K562 (cell line): ENCODE data around the gene NCF2. TPM values are rescaled to one million over a fixed set of nuclear protein-coding genes. Genes with fewer than 3 reads are reported as not detected.
A peak's percentile ranks its signal among the peaks of the same experiment; 100 is the strongest.

Experiments used
- BACH1 ChIP-seq: fragments of 200-800 bp; sonication (Bioruptor generic); IDR thresholded peaks from 2 replicates; pipeline ENCODE4 v1.6.1; 2016; ENCODE audit warnings: missing genetic modification characterization, missing compliant biosample characterization
- CREB1 ChIP-seq, 2 experiments: sonication (generic) in 1 of 2; formaldehyde crosslinking in 1 of 2; IDR thresholded peaks; 2 replicates each; pipeline versions ENCODE4 v1.6.1 to v1.8.0; 2012 to 2022; ENCODE audit warnings: inconsistent platforms in 1 of 2, mild to moderate bottlenecking in 1 of 2, missing genetic modification reagents in 1 of 2, moderate library complexity in 1 of 2
- E2F4 ChIP-seq: sonication (generic); formaldehyde crosslinking; IDR thresholded peaks from 2 replicates; pipeline ENCODE4 v1.8.0; 2022; ENCODE audit warnings: mild to moderate bottlenecking, low read depth, missing genetic modification reagents
- FOSL1 ChIP-seq: fragments of 200-800 bp; sonication (Bioruptor generic); conservative IDR thresholded peaks from 2 replicates; pipeline ENCODE4 v1.6.1; 2016; ENCODE audit warnings: missing genetic modification characterization, missing compliant biosample characterization
- HOXB6 ChIP-seq: fragments of 250-450 bp; sonication (Bioruptor Pico); IDR thresholded peaks from 2 replicates; pipeline ENCODE4 v1.5.1; 2022; ENCODE audit warnings: mild to moderate bottlenecking, borderline replicate concordance
- NFE2 ChIP-seq: IDR thresholded peaks from 2 replicates; pipeline ENCODE4 v1.6.1; 2014; ENCODE audit warnings: antibody characterized with exemption, low read depth
- NFRKB ChIP-seq: fragments of 450-650 bp; IDR thresholded peaks from 2 replicates; pipeline ENCODE4 v1.6.1; 2016; ENCODE audit warnings: low read depth
- NR1H2 ChIP-seq: sonication (generic); formaldehyde crosslinking; IDR thresholded peaks from 2 replicates; pipeline ENCODE4 v1.4.0; 2020; ENCODE audit warnings: mild to moderate bottlenecking, missing genetic modification reagents
- PHB ChIP-seq: fragments of 250-450 bp; sonication (Bioruptor Pico); IDR thresholded peaks from 2 replicates; pipeline ENCODE4 v1.5.0; 2021
- PHF8 ChIP-seq: fragments of 200-600 bp; sonication (generic); IDR thresholded peaks from 2 replicates; pipeline ENCODE4 v1.6.1; 2012; ENCODE audit warnings: mixed run types, mild to moderate bottlenecking, inconsistent platforms, low read length, moderate library complexity, borderline replicate concordance
- PKNOX1 ChIP-seq: fragments of 450-650 bp; IDR thresholded peaks from 2 replicates; pipeline ENCODE4 v1.6.1; 2016
- RBM17 ChIP-seq: fragments of 200-400 bp; formaldehyde crosslinking; IDR thresholded peaks from 2 replicates; pipeline ENCODE4 v1.6.1; 2017; ENCODE audit warnings: low read depth, mild to moderate bottlenecking, low read length, borderline replicate concordance
- RNF2 ChIP-seq: sonication (generic); IDR thresholded peaks from 2 replicates; pipeline ENCODE4 v1.6.1; 2016
- SETDB1 ChIP-seq: IDR thresholded peaks from one replicate; pipeline ENCODE4 v1.6.1; 2012; ENCODE audit warnings: low read length, control low read depth, inconsistent platforms
- SMAD4 ChIP-seq: fragments of 250-450 bp; sonication (Bioruptor Pico); conservative IDR thresholded peaks from 2 replicates; pipeline ENCODE4 v1.8.0; 2021; ENCODE audit warnings: inconsistent platforms, mild to moderate bottlenecking, moderate library complexity
- SRSF3 ChIP-seq: fragments of 200-400 bp; formaldehyde crosslinking; IDR thresholded peaks from 2 replicates; pipeline ENCODE4 v1.6.1; 2016; ENCODE audit warnings: mild to moderate bottlenecking, low read length, moderate library complexity; ENCODE audit not compliant: insufficient read depth
- STAT5A ChIP-seq: IDR thresholded peaks from 2 replicates; pipeline ENCODE4 v1.6.1; 2012; ENCODE audit warnings: low read length, inconsistent platforms, borderline replicate concordance
- TOE1 ChIP-seq, 2 experiments: fragments of 450-650 bp in 1 of 2; sonication (generic) in 1 of 2; formaldehyde crosslinking in 1 of 2; IDR thresholded peaks; 2 replicates each; pipeline versions ENCODE4 v1.7.1 to v1.8.0; 2016 to 2022; ENCODE audit warnings: borderline replicate concordance in 2 of 2, mild to moderate bottlenecking in 2 of 2, antibody characterized with exemption in 1 of 2, inconsistent platforms in 1 of 2, low read depth in 1 of 2, missing genetic modification reagents in 1 of 2, moderate library complexity in 1 of 2
- ZFP36 ChIP-seq: fragments of 150-350 bp; IDR thresholded peaks from 2 replicates; pipeline ENCODE4 v1.6.1; 2018; ENCODE audit warnings: low read length, low read depth; ENCODE audit not compliant: partially characterized antibody
- ZNF174 ChIP-seq: fragments of 250-450 bp; sonication (Bioruptor Pico); IDR thresholded peaks from 2 replicates; pipeline ENCODE4 v1.4.0; 2020; ENCODE audit warnings: mild to moderate bottlenecking
- ZNF431 ChIP-seq: sonication (generic); formaldehyde crosslinking; IDR thresholded peaks from 2 replicates; pipeline ENCODE4 v1.8.0; 2022; ENCODE audit warnings: mild to moderate bottlenecking, missing genetic modification reagents
- ZNF449 ChIP-seq: fragments of 250-450 bp; sonication (Bioruptor Pico); IDR thresholded peaks from 2 replicates; pipeline ENCODE4 v1.8.0; 2022; ENCODE audit warnings: moderate library complexity, mild to moderate bottlenecking, inconsistent platforms
- ZNF77 ChIP-seq: fragments of 250-450 bp; sonication (Bioruptor Pico); IDR thresholded peaks from 2 replicates; pipeline ENCODE4 v1.5.0; 2020
- polyA plus RNA-seq, 8 experiments: library from polyadenylated mRNA; depleted of rRNA in 4 of 8; stranded (reverse) in 5 of 8; unstranded in 3 of 8; fragments of >200 nt; fragmentation: Nextera tagmentation in 2 of 8; fragmentation: Illumina TruSeq in 1 of 8; extraction: Ambion mirVana in 2 of 8; extraction: Trizol in 1 of 8; gene quantifications; 2 replicates each; pipeline versions ENCODE4 v1.2.1 to v1.2.3, GENCODE V29; 2011 to 2014; ENCODE audit warnings: inconsistent platforms in 1 of 8, missing spikeins in 1 of 8
- total RNA-seq, 7 experiments: library from RNA; depleted of rRNA in 6 of 7; stranded (reverse); fragments of >200 nt in 6 of 7; fragmentation: Illumina TruSeq in 2 of 7; extraction: Trizol in 2 of 7; gene quantifications; 2 replicates each; pipeline versions ENCODE4 v1.2.1 to v1.2.3, GENCODE V29; 2011 to 2021; ENCODE audit warnings: low replicate concordance in 1 of 7
- TF ChIP-seq, protein P1 (sequence below): sonication (generic); formaldehyde crosslinking; IDR thresholded peaks from 2 replicates; pipeline ENCODE4 v1.8.0; 2023; ENCODE audit warnings: mild to moderate bottlenecking, missing genetic modification reagents
- TF ChIP-seq, protein P2 (sequence below): IDR thresholded peaks from 2 replicates; pipeline ENCODE4 v1.6.1; 2011; ENCODE audit not compliant: insufficient read length; ENCODE audit errors: extremely low read depth

The NCF2 gene
- total and polyA plus RNA-seq, 9 of the 15 experiments (the other 6 are each of a cell fraction or from before 2014, with no cell fraction given), result 0.07 to 0.54 (median 0.16) TPM; not detected in 3

DNA sequence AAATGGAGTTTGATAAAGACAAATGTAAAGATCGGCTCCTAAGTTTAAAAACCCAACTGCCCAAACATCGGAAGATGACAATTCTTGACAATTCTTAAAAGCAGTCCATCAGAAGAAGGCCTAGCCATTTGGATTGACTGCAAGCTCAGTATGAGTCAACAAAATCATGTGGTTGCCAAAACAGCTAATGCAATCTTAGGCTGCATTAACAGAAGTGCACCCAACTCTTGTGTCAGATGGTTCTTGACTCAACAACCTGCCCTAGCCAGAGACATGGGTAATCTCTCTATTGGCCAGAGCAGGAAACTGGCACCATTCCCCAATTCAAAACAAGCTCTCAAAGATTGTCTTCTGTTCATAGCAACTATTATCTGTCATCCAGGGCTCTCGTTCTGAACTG, 9.9 kb upstream of the NCF2 start (continued):
- TF ChIP-seq HOXB6 (no peak), ZFP36 (peak; percentile 18), PKNOX1 (peak; percentile 40; the same call in 1 of the 2 replicates), NFE2 (peak; percentile 47), PHB (CRISPR knock-in tag) (no peak), FOSL1 (peak; percentile 78), CREB1 (IDR thresholded peaks at IDR 0.05) (no peak), CREB1 (CRISPR knock-in tag; IDR thresholded peaks at IDR 0.05) (no peak), SRSF3 (no peak), BACH1 (tag) (peak; percentile 61; the same call in 1 of the 2 replicates), RNF2 (no peak), SMAD4 (no peak), NFRKB (no peak), ZNF431 (CRISPR knock-in tag) (no peak), NR1H2 (CRISPR knock-in tag) (no peak), TOE1 (IDR thresholded peaks at IDR 0.05; ENCODE audit: borderline replicate concordance) (no peak), TOE1 (CRISPR knock-in tag; IDR thresholded peaks at IDR 0.05; ENCODE audit: borderline replicate concordance, low read depth) (no peak), ZNF77 (CRISPR knock-in tag) (no peak), SETDB1 (no peak), STAT5A (no peak), ZNF449 (CRISPR knock-in tag) (no peak), ZNF174 (CRISPR knock-in tag) (no peak), PHF8 (no peak), RBM17 (no peak), E2F4 (CRISPR knock-in tag) (no peak)
- TF ChIP-seq, protein P1, sequence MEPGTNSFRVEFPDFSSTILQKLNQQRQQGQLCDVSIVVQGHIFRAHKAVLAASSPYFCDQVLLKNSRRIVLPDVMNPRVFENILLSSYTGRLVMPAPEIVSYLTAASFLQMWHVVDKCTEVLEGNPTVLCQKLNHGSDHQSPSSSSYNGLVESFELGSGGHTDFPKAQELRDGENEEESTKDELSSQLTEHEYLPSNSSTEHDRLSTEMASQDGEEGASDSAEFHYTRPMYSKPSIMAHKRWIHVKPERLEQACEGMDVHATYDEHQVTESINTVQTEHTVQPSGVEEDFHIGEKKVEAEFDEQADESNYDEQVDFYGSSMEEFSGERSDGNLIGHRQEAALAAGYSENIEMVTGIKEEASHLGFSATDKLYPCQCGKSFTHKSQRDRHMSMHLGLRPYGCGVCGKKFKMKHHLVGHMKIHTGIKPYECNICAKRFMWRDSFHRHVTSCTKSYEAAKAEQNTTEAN, result no peak
- TF ChIP-seq, protein P2, sequence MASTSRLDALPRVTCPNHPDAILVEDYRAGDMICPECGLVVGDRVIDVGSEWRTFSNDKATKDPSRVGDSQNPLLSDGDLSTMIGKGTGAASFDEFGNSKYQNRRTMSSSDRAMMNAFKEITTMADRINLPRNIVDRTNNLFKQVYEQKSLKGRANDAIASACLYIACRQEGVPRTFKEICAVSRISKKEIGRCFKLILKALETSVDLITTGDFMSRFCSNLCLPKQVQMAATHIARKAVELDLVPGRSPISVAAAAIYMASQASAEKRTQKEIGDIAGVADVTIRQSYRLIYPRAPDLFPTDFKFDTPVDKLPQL, result no peak
